GM12864 (cell line): ENCODE data around the gene NFASC.

Experiments
- DNase-seq: peaks from one replicate; pipeline ENCODE4 v3.0.0-alpha.2; 2011; ENCODE audit warnings: low read depth
- H3K4me3 ChIP-seq: 2 replicates; pipeline ENCODE4 v1.5.1; 2011; ENCODE audit warnings: mild to moderate bottlenecking, low read depth, low read length, control low read depth
- TF ChIP-seq, protein P1 (sequence below): IDR thresholded peaks from 2 replicates; pipeline ENCODE4 v1.5.1; 2011; ENCODE audit warnings: low read depth, mild to moderate bottlenecking, moderate library complexity, low read length, control low read depth, inconsistent platforms; ENCODE audit errors: missing control alignments

The NFASC gene

DNA sequence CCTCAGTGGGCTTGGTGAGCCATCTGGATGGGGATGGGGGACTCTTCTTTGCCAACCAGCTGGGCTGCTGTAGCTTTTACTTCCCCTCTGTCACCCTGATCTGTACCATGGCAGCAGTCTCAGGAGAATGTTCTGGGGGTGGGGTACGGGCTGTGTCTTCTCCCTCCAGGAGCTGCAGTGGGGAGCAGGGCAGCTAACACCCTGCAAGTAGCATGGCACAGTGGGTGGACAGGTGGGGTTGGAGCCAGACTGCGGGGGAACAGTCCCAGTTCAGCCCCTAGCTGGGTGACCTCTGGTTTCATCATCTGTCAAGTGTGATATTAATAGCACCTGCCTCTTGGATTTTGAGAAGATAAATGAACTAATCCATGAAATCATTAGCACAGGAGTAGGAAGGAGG is 3.1 kb downstream of the NFASC start:
- no peak overlapping the region for H3K4me3 ChIP-seq
- TF ChIP-seq, protein P1, sequence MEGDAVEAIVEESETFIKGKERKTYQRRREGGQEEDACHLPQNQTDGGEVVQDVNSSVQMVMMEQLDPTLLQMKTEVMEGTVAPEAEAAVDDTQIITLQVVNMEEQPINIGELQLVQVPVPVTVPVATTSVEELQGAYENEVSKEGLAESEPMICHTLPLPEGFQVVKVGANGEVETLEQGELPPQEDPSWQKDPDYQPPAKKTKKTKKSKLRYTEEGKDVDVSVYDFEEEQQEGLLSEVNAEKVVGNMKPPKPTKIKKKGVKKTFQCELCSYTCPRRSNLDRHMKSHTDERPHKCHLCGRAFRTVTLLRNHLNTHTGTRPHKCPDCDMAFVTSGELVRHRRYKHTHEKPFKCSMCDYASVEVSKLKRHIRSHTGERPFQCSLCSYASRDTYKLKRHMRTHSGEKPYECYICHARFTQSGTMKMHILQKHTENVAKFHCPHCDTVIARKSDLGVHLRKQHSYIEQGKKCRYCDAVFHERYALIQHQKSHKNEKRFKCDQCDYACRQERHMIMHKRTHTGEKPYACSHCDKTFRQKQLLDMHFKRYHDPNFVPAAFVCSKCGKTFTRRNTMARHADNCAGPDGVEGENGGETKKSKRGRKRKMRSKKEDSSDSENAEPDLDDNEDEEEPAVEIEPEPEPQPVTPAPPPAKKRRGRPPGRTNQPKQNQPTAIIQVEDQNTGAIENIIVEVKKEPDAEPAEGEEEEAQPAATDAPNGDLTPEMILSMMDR, result no peak
- DNase-seq, result no peak

DNA sequence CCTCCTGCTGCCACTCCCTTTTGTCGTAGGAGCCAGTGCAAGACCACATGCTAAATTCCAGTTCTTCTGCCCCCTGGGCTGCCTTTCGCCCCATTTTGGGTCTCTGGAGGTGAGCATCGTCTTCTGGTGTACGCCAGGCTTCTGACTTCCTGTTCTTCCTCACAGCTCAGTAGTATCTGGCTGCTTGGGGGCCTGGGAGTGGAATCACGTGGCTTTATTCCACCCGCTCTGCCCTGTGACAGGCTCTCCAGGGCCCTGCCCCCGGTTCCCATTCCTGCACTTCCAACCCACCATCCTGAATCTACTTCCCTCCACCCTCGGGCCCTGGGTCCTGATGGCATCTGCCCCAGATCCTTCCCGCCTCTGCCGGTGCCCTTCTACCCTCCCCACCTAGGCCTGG is 3.6 kb downstream of the NFASC start:
- no peak for DNase-seq
- H3K4me3 ChIP-seq, result no peak overlapping the region
- TF ChIP-seq, protein P1, result no peak

DNA sequence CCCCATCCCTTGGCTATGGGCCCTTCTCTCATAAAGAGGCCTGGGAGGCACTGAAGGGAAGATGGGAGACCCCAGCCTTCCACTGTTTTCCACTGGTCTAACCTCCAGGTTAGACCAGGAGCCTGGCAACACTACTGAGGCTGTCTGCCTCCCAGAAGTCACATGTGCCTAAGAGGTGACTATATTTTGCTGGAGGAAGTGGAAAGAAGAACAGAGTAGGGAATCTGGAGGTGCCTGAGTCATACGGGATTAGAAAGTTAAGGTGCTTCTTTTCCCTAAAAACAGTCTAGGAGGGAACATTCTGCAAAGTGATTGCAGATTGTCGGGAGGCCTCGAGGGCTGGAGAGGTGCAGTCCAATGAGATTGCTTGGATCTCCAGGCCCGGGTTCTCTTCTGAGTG is 4.6 kb downstream of the NFASC start:
- DNase-seq, result no peak
- H3K4me3 ChIP-seq, result no peak overlapping the region
- TF ChIP-seq, protein P1, result no peak

DNA sequence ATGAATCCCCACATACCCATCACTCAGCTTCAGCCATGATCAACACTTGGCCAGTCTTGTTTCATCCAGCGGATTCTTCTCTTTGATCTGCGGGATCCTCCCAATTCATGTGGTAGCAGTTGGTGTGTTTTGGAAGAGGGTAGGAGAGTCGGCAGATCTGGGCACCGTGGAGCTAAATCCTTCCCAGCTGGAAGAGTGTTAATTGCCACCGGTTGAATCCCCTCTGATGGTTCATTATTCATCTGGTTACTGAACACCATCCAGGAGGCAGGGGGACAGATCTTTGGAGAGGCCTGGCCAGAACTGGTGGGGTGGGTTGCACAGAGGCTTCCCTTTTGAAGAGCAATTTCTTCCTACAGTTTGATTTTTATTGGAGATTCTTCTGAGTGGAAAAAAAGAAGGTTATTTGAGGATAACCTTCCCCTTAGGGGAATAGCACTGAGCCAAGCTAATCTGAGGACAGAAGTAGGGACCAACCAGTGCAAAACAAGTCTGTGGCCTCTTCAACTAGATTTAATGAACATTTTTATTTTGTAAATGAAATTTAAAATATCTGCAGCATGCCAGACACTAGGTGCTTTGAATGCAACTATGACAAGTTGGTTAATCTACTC is 8.1 kb downstream of the NFASC start:
- no peak for DNase-seq
- TF ChIP-seq, protein P1, result no peak
- no peak overlapping the region for H3K4me3 ChIP-seq

DNA sequence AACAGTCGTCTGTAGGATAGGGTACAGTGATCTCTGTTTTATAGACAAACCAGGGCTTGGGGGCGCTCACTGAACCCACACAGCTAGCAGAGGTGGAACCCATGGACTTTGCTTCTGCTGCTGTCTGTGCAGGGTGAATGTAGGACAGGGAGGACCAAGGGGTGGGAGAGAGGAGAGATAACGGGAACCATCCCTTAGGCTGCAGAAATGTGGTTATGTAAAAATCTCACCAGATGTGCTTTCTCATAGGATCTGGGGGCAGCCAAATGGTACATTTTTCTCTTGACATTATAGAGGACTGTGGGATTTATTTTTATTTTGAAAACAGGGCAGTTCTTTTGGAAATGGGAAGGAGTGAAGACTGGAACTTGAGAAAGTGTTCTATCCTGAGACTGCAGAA is 8.7 kb downstream of the NFASC start:
- no peak for DNase-seq
- TF ChIP-seq, protein P1, result no peak
- H3K4me3 ChIP-seq, result no peak overlapping the region

DNA sequence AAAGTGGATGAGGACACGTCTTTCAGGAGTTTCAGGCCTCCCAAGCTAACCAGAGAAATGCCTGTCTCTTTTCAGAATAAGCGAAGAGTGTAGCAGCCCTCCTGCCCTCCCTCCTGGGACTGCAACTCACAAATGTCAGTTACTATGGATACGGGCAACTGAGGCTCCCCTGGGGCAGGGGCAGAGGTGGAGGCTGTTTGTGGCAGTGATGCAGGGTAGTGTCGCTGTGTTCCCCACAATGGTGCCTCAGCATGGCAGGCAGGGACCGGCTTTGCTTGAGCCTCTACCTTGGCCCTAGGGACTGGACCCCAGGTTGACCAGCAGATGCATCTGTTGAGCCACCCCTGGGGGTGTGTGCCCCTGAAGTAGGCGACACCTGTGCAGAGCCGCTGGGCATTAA is 10.2 kb downstream of the NFASC start:
- DNase-seq, result no peak
- TF ChIP-seq, protein P1, result no peak
- H3K4me3 ChIP-seq, result no peak overlapping the region

DNA sequence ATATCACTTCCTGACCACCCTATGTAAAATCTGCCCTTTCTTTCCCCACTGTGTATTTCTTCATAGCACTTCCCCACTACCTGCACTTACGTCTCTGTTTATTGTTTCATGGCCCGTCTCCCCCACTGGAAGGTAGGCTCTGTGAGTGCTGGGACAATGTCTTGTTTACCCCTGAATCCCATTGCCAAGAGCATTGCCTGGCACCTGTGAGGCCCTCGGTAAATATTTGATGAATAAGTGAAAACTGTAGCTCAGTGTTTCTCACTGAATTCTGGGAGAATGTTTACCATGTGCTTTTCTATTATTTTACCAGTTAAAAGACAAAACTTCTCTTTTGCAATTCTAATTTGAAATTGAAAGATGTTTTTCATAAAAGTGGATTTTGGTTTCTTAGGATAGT is 11.8 kb downstream of the NFASC start:
- TF ChIP-seq, protein P1, result no peak
- DNase-seq, result no peak
- H3K4me3 ChIP-seq, result no peak overlapping the region
